ENCODE data around the gene SYT2.
"Not testable (repeated sequence)": the region's sequence is repeated elsewhere in the genome, so short reads cannot be mapped to it uniquely, and the experiment has no call there.

The SYT2 gene

GRCh38 chr1:202561726-202562443, 148.4 kb downstream of the SYT2 start:
- no peaks in the 10 kb centered on the region for H3K9me3 ChIP-seq (ENCODE audit: insufficient read depth, low read length, severe bottlenecking)
- no peak overlapping the region for H3K9ac ChIP-seq (ENCODE audit: low read depth, low read length)
- no peak overlapping the region for H2AFZ ChIP-seq (ENCODE audit: low read depth, low read length)
- DNase-seq (no peak), ATAC-seq (ENCODE audit: insufficient read depth, low read depth) (no peak)
- no peaks in the 10 kb centered on the region for H3K27me3 ChIP-seq (ENCODE audit: insufficient read depth, low read length, poor library complexity)
- TF ChIP-seq CTCF (IDR thresholded peaks at IDR 0.05; ENCODE audit: borderline replicate concordance, extremely low read depth, low read length, poor library complexity, severe bottlenecking) (no peak), EZH2 (IDR thresholded peaks at IDR 0.05; ENCODE audit: borderline replicate concordance, low read depth, low read length, severe bottlenecking) (no peak)
- H3K4me3 ChIP-seq (ENCODE audit: low read depth in 1 of 2, low read length in 2 of 2), result no peak overlapping the region
- peaks cover 6% of the 10 kb centered on the region; the same call in 1 of the 2 replicates for H3K36me3 ChIP-seq (ENCODE audit: insufficient read depth, low read length)
- no peaks in the 10 kb centered on the region for H4K20me1 ChIP-seq (ENCODE audit: insufficient read depth, low read length)
- H3K79me2 ChIP-seq (ENCODE audit: insufficient read depth, low read length), result no peaks in the 10 kb centered on the region
- no peaks in the 10 kb centered on the region for H3K4me1 ChIP-seq (ENCODE audit: insufficient read depth, low read length)
- no peak overlapping the region for H3K27ac ChIP-seq (ENCODE audit: low read length)
- no peak overlapping the region for H3K4me2 ChIP-seq (ENCODE audit: insufficient read depth, low read length)

GRCh38 chr1:202561240-202561639, 149.0 kb downstream of the SYT2 start:
- peaks cover 6% of the 10 kb centered on the region; the same call in 1 of the 2 replicates for H3K36me3 ChIP-seq (ENCODE audit: insufficient read depth, low read length)
- no peak overlapping the region for H3K27ac ChIP-seq (ENCODE audit: low read length)
- ATAC-seq (ENCODE audit: insufficient read depth, low read depth), result no peak
- H3K4me2 ChIP-seq (ENCODE audit: insufficient read depth, low read length), result no peak overlapping the region
- no peak for DNase-seq
- TF ChIP-seq EZH2 (IDR thresholded peaks at IDR 0.05; ENCODE audit: borderline replicate concordance, low read depth, low read length, severe bottlenecking), result no peak
- TF ChIP-seq CTCF (IDR thresholded peaks at IDR 0.05; ENCODE audit: borderline replicate concordance, extremely low read depth, low read length, poor library complexity, severe bottlenecking), result no peak
- no peaks in the 10 kb centered on the region for H3K9me3 ChIP-seq (ENCODE audit: insufficient read depth, low read length, severe bottlenecking)
- no peaks in the 10 kb centered on the region for H3K4me1 ChIP-seq (ENCODE audit: insufficient read depth, low read length)
- no peaks in the 10 kb centered on the region for H3K79me2 ChIP-seq (ENCODE audit: insufficient read depth, low read length)
- no peaks in the 10 kb centered on the region for H3K27me3 ChIP-seq (ENCODE audit: insufficient read depth, low read length, poor library complexity)
- no peak overlapping the region for H2AFZ ChIP-seq (ENCODE audit: low read depth, low read length)
- H4K20me1 ChIP-seq (ENCODE audit: insufficient read depth, low read length), result no peaks in the 10 kb centered on the region
- no peak overlapping the region for H3K9ac ChIP-seq (ENCODE audit: low read depth, low read length)
- H3K4me3 ChIP-seq (ENCODE audit: low read depth in 1 of 2, low read length in 2 of 2), result no peak overlapping the region

- not testable (repeated sequence) for H3K27me3 ChIP-seq (ENCODE audit: insufficient read depth, low read length, poor library complexity); H3K36me3 ChIP-seq (ENCODE audit: insufficient read depth, low read length); H2AFZ ChIP-seq (ENCODE audit: low read depth, low read length); H3K79me2 ChIP-seq (ENCODE audit: insufficient read depth, low read length); H3K4me3 ChIP-seq (ENCODE audit: low read depth in 1 of 2, low read length in 2 of 2); H3K4me2 ChIP-seq (ENCODE audit: insufficient read depth, low read length); H3K9me3 ChIP-seq (ENCODE audit: insufficient read depth, low read length, severe bottlenecking); H4K20me1 ChIP-seq (ENCODE audit: insufficient read depth, low read length); H3K9ac ChIP-seq (ENCODE audit: low read depth, low read length); DNase-seq; H3K27ac ChIP-seq (ENCODE audit: low read length); ATAC-seq (ENCODE audit: insufficient read depth, low read depth)
- peaks cover 11% of the 10 kb centered on the region for H3K4me1 ChIP-seq (ENCODE audit: insufficient read depth, low read length)
Measured at GRCh38 chr1:202557662-202558061, 152.6 kb downstream of the SYT2 start.

GRCh38 chr1:202556037-202556436, 154.2 kb downstream of the SYT2 start:
- not testable (repeated sequence) for H3K4me3 ChIP-seq (ENCODE audit: low read depth in 1 of 2, low read length in 2 of 2)

GRCh38 chr1:202554619-202555018, 155.6 kb downstream of the SYT2 start:
- not testable (repeated sequence) for H3K36me3 ChIP-seq (ENCODE audit: insufficient read depth, low read length); H2AFZ ChIP-seq (ENCODE audit: low read depth, low read length); ATAC-seq (ENCODE audit: insufficient read depth, low read depth); H3K4me2 ChIP-seq (ENCODE audit: insufficient read depth, low read length); H3K4me3 ChIP-seq (ENCODE audit: low read depth in 1 of 2, low read length in 2 of 2); H3K9me3 ChIP-seq (ENCODE audit: insufficient read depth, low read length, severe bottlenecking); H3K27me3 ChIP-seq (ENCODE audit: insufficient read depth, low read length, poor library complexity); H3K9ac ChIP-seq (ENCODE audit: low read depth, low read length); H3K79me2 ChIP-seq (ENCODE audit: insufficient read depth, low read length); DNase-seq; H4K20me1 ChIP-seq (ENCODE audit: insufficient read depth, low read length); H3K27ac ChIP-seq (ENCODE audit: low read length)
- peaks cover 11% of the 10 kb centered on the region for H3K4me1 ChIP-seq (ENCODE audit: insufficient read depth, low read length)

More at GRCh38 chr1:202556037-202556436, 154.2 kb downstream of the SYT2 start:
- H3K27ac ChIP-seq (ENCODE audit: low read length); H4K20me1 ChIP-seq (ENCODE audit: insufficient read depth, low read length); ATAC-seq (ENCODE audit: insufficient read depth, low read depth); H3K9ac ChIP-seq (ENCODE audit: low read depth, low read length); H2AFZ ChIP-seq (ENCODE audit: low read depth, low read length); H3K36me3 ChIP-seq (ENCODE audit: insufficient read depth, low read length); H3K4me2 ChIP-seq (ENCODE audit: insufficient read depth, low read length); H3K27me3 ChIP-seq (ENCODE audit: insufficient read depth, low read length, poor library complexity); DNase-seq; H3K79me2 ChIP-seq (ENCODE audit: insufficient read depth, low read length); H3K9me3 ChIP-seq (ENCODE audit: insufficient read depth, low read length, severe bottlenecking): not testable (repeated sequence)
- peaks cover 11% of the 10 kb centered on the region for H3K4me1 ChIP-seq (ENCODE audit: insufficient read depth, low read length)

All from DND-41 (cell line).